ENCODE measurements around the gene GUCA1C. TPM values are rescaled to one million over a fixed set of nuclear protein-coding genes. Genes with fewer than 3 reads are reported as not detected.

Gene GUCA1C
- total and polyA plus RNA-seq, 10 of the 15 experiments (the other 5 are each of a cell fraction or from before 2014, with no cell fraction given), result not detected

DNA sequence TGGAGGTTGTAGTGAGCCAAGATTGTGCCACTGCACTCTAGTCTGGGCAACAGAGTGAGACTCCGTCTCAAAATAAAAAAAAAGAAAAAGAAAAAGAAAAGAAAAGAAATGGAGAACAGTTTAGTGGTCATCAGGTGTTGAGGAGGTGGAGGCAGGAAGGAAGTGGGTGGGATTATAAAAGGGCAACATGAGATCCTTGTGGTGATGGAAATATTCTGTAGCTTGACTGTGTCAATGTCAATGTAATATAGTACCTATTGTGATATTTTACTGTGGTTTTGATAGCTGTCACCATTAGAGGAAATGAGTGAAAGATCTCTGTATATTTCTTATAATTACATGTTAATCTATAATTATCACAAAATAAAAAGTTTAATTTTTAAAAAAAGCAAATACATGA is 70.3 kb downstream of the GUCA1C start (continued):
- TF ChIP-seq, protein P1, sequence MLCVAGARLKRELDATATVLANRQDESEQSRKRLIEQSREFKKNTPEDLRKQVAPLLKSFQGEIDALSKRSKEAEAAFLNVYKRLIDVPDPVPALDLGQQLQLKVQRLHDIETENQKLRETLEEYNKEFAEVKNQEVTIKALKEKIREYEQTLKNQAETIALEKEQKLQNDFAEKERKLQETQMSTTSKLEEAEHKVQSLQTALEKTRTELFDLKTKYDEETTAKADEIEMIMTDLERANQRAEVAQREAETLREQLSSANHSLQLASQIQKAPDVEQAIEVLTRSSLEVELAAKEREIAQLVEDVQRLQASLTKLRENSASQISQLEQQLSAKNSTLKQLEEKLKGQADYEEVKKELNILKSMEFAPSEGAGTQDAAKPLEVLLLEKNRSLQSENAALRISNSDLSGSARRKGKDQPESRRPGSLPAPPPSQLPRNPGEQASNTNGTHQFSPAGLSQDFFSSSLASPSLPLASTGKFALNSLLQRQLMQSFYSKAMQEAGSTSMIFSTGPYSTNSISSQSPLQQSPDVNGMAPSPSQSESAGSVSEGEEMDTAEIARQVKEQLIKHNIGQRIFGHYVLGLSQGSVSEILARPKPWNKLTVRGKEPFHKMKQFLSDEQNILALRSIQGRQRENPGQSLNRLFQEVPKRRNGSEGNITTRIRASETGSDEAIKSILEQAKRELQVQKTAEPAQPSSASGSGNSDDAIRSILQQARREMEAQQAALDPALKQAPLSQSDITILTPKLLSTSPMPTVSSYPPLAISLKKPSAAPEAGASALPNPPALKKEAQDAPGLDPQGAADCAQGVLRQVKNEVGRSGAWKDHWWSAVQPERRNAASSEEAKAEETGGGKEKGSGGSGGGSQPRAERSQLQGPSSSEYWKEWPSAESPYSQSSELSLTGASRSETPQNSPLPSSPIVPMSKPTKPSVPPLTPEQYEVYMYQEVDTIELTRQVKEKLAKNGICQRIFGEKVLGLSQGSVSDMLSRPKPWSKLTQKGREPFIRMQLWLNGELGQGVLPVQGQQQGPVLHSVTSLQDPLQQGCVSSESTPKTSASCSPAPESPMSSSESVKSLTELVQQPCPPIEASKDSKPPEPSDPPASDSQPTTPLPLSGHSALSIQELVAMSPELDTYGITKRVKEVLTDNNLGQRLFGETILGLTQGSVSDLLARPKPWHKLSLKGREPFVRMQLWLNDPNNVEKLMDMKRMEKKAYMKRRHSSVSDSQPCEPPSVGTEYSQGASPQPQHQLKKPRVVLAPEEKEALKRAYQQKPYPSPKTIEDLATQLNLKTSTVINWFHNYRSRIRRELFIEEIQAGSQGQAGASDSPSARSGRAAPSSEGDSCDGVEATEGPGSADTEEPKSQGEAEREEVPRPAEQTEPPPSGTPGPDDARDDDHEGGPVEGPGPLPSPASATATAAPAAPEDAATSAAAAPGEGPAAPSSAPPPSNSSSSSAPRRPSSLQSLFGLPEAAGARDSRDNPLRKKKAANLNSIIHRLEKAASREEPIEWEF (IDR thresholded peaks at IDR 0.05; ENCODE audit: insufficient replicate concordance, low read depth, low read length), result no peak
- TF ChIP-seq FOXM1 (IDR thresholded peaks at IDR 0.05; ENCODE audit: low read depth, low read length) (no peak), NFYB (IDR thresholded peaks at IDR 0.05; ENCODE audit: insufficient read depth, low read depth, low read length) (no peak), RELA (IDR thresholded peaks at IDR 0.05; ENCODE audit: borderline replicate concordance, partially characterized antibody) (no peak), MXI1 (IDR thresholded peaks at IDR 0.05; ENCODE audit: low read depth, low read length) (no peak), ZNF217 (IDR thresholded peaks at IDR 0.05) (no peak)

DNA sequence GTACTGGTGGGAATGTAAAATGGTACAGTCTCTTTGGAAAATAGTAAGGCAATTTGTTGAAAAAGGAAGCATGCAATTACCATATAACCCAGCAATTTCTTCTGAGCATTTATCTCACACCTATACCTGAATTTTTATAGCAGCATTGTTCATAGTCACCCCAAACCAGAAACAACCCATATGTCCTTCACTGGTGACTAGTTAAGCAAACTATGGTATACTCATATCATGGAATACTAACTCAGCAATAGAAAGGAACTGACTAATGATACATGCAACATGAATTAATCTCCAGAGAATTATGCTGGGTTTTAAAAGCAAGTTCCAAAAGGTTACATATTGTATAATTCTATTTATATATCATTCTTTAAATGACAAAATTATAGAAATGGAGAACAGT is 70.9 kb downstream of the GUCA1C start:
- ATAC-seq (no peak), FAIRE-seq (no peak), DNase-seq (ENCODE audit: low read depth, low spot score) (no peak)
- Histone ChIP-seq H2AFZ (ENCODE audit: control insufficient read depth, low read depth, low read length) (no peak overlapping the region), H3K36me3 (ENCODE audit: control insufficient read depth in 2 of 2, insufficient read depth in 2 of 2, low read length in 1 of 2) (no peaks in the 10 kb centered on the region), H3K9me3 (replicated peaks; ENCODE audit: control insufficient read depth, insufficient read depth, low read length) (no peaks in the 10 kb centered on the region), H3K79me2 (ENCODE audit: control insufficient read depth, insufficient read depth, low read length) (no peaks in the 10 kb centered on the region), H3K9ac (ENCODE audit: control insufficient read depth, insufficient read depth, low read length) (no peak overlapping the region), H3K4me2 (ENCODE audit: control insufficient read depth, insufficient read depth) (no peak overlapping the region), H4K20me1 (ENCODE audit: control insufficient read depth, insufficient read depth) (no peaks in the 10 kb centered on the region), H3K27me3 (replicated peaks in 1 of 2; ENCODE audit: control insufficient read depth in 2 of 2, insufficient read depth in 2 of 2, low read length in 1 of 2) (no peaks in the 10 kb centered on the region; a peak in 1 of 4 replicates), H3K4me1 (ENCODE audit: control insufficient read depth, insufficient read depth, low read length) (no peaks in the 10 kb centered on the region), H3K4me3 (no peak overlapping the region), H3K27ac (ENCODE audit: control insufficient read depth, insufficient read depth) (no peak overlapping the region)
- no TSS peak for BruUV-seq (replicated peaks)
- SMC1A ChIA-PET (ENCODE audit: uncharacterized antibody, unreplicated experiment), result no interaction called here
- TF ChIP-seq SUPT20H (IDR thresholded peaks at IDR 0.05; ENCODE audit: borderline replicate concordance, control insufficient read depth, low read depth, low read length), result no peak
- no peak for TF ChIP-seq ZNF274 (IDR thresholded peaks at IDR 0.05; ENCODE audit: insufficient read depth, insufficient read length)
- TF ChIP-seq, protein P2, sequence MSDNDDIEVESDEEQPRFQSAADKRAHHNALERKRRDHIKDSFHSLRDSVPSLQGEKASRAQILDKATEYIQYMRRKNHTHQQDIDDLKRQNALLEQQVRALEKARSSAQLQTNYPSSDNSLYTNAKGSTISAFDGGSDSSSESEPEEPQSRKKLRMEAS (IDR thresholded peaks at IDR 0.05; ENCODE audit: low read depth, low read length), result no peak
- TF ChIP-seq RUNX3 (IDR thresholded peaks at IDR 0.05; ENCODE audit: low read length), result no peak
- TF ChIP-seq FOXK2 (IDR thresholded peaks at IDR 0.05), result no peak
- TF ChIP-seq CBX5 (IDR thresholded peaks at IDR 0.05; ENCODE audit: low read depth), result no peak
- no peak for TF ChIP-seq SMAD1 (IDR thresholded peaks at IDR 0.05; ENCODE audit: low read depth, partially characterized antibody)
- TF ChIP-seq ASH2L (IDR thresholded peaks at IDR 0.05; ENCODE audit: borderline replicate concordance, low read depth), result no peak
- TF ChIP-seq IRF4 (IDR thresholded peaks at IDR 0.05; ENCODE audit: low read depth, low read length), result no peak
- TF ChIP-seq MYB (IDR thresholded peaks at IDR 0.05; ENCODE audit: borderline replicate concordance, low read depth, low read length), result no peak
- no peak for TF ChIP-seq YBX1 (IDR thresholded peaks at IDR 0.05)
- TF ChIP-seq MTA3 (IDR thresholded peaks at IDR 0.05; ENCODE audit: borderline replicate concordance, low read length), result no peak
- CTCF ChIA-PET, result no interaction called here
- POLR2A ChIA-PET, result no interaction called here
- intact Hi-C loops (cut with micrococcal nuclease; ENCODE audit: unreplicated experiment), result no loop called here
- in situ Hi-C loops (cut with MboI), result no loop called here
- RAD21 ChIA-PET (ENCODE audit: unreplicated experiment), result no interaction called here

All from GM12878 (cell line).